Measurements from ENCODE around the gene ABHD12.

The ABHD12 gene

GRCh38 chr20:25368526-25368925, 22.1 kb downstream of the ABHD12 start:
- TF ChIP-seq EZH2phosphoT487 (conservative IDR thresholded peaks at IDR 0.05; ENCODE audit: low read length) = no peak
- TF ChIP-seq CTCF (IDR thresholded peaks at IDR 0.05; ENCODE audit: insufficient read depth, low read length, poor library complexity, severe bottlenecking) = no peak
- Histone ChIP-seq H3F3A (ENCODE audit: insufficient read depth) (no peaks in the 10 kb centered on the region), H3K79me2 (ENCODE audit: insufficient read depth, low read length) (no peaks in the 10 kb centered on the region), H3K4me2 (ENCODE audit: low read depth, low read length, poor library complexity, severe bottlenecking) (no peak overlapping the region), H3K27ac (ENCODE audit: low read depth, low read length) (no peak overlapping the region), H4K20me1 (ENCODE audit: low read depth, low read length) (no peaks in the 10 kb centered on the region), H3K4me3 (ENCODE audit: insufficient read depth, low read length, poor library complexity, severe bottlenecking) (no peak overlapping the region), H2AFZ (ENCODE audit: low read depth, low read length, severe bottlenecking) (no peak overlapping the region), H3K9me2 (replicated peaks; ENCODE audit: insufficient read depth, low read length) (no peaks in the 10 kb centered on the region), H3K36me3 (ENCODE audit: low read length) (no peaks in the 10 kb centered on the region), H3K9ac (ENCODE audit: low read length) (no peak overlapping the region), H3K27me3 (ENCODE audit: low read length) (no peaks in the 10 kb centered on the region), H3K9me3 (ENCODE audit: insufficient read depth, low read length) (no peaks in the 10 kb centered on the region)

GRCh38 chr20:25364879-25365699, 25.5 kb downstream of the ABHD12 start:
- Histone ChIP-seq H3K79me2 (ENCODE audit: insufficient read depth, low read length) (no peaks in the 10 kb centered on the region), H3K9ac (ENCODE audit: low read length) (no peak overlapping the region), H3K4me2 (ENCODE audit: low read depth, low read length, poor library complexity, severe bottlenecking) (no peak overlapping the region), H3K9me3 (ENCODE audit: insufficient read depth, low read length) (no peaks in the 10 kb centered on the region), H3K4me3 (ENCODE audit: insufficient read depth, low read length, poor library complexity, severe bottlenecking) (no peak overlapping the region), H3K27me3 (ENCODE audit: low read length) (no peaks in the 10 kb centered on the region), H3K9me2 (replicated peaks; ENCODE audit: insufficient read depth, low read length) (no peaks in the 10 kb centered on the region), H2AFZ (ENCODE audit: low read depth, low read length, severe bottlenecking) (no peak overlapping the region), H3K27ac (ENCODE audit: low read depth, low read length) (no peak overlapping the region), H3K36me3 (ENCODE audit: low read length) (no peaks in the 10 kb centered on the region), H4K20me1 (ENCODE audit: low read depth, low read length) (no peaks in the 10 kb centered on the region), H3F3A (ENCODE audit: insufficient read depth) (no peaks in the 10 kb centered on the region)
- TF ChIP-seq CTCF (IDR thresholded peaks at IDR 0.05; ENCODE audit: insufficient read depth, low read length, poor library complexity, severe bottlenecking) (no peak), EZH2phosphoT487 (conservative IDR thresholded peaks at IDR 0.05; ENCODE audit: low read length) (no peak)

- H3K79me2 ChIP-seq (ENCODE audit: insufficient read depth, low read length) = no peaks in the 10 kb centered on the region
- no peak overlapping the region for H3K4me3 ChIP-seq (ENCODE audit: insufficient read depth, low read length, poor library complexity, severe bottlenecking)
- H2AFZ ChIP-seq (ENCODE audit: low read depth, low read length, severe bottlenecking) = no peak overlapping the region
- no peaks in the 10 kb centered on the region for H3K9me2 ChIP-seq (replicated peaks; ENCODE audit: insufficient read depth, low read length)
- H3F3A ChIP-seq (ENCODE audit: insufficient read depth) = no peaks in the 10 kb centered on the region
- H4K20me1 ChIP-seq (ENCODE audit: low read depth, low read length) = no peaks in the 10 kb centered on the region
- no peaks in the 10 kb centered on the region for H3K36me3 ChIP-seq (ENCODE audit: low read length)
- H3K9ac ChIP-seq (ENCODE audit: low read length) = no peak overlapping the region
- H3K27me3 ChIP-seq (ENCODE audit: low read length) = no peaks in the 10 kb centered on the region
- H3K9me3 ChIP-seq (ENCODE audit: insufficient read depth, low read length) = no peaks in the 10 kb centered on the region
- TF ChIP-seq EZH2phosphoT487 (conservative IDR thresholded peaks at IDR 0.05; ENCODE audit: low read length) (no peak), CTCF (IDR thresholded peaks at IDR 0.05; ENCODE audit: insufficient read depth, low read length, poor library complexity, severe bottlenecking) (no peak)
- no peak overlapping the region for H3K27ac ChIP-seq (ENCODE audit: low read depth, low read length)
- no peak overlapping the region for H3K4me2 ChIP-seq (ENCODE audit: low read depth, low read length, poor library complexity, severe bottlenecking)
These were observed 26.4 kb downstream of the ABHD12 start for GRCh38 chr20:25364180-25364788.

Data from SU-DHL-6 (cell line).